Measurements from ENCODE around the gene CLCA2. TPM values are rescaled to one million over a fixed set of nuclear protein-coding genes. Genes with fewer than 3 reads are reported as not detected.

Gene CLCA2
- total RNA-seq, 1 donor from 2014 or later, result 0.85 TPM

Other genes starting within 250 kb of the CLCA2 start
- 24.7 and 49.0 TPM in 2 replicates for gene ODF2L, start 27.8 kb upstream of the CLCA2 start, total RNA-seq
- not detected in 2 replicates for gene CLCA1, start 44.8 kb downstream of the CLCA2 start, total RNA-seq
- gene CLCA4, start 122.9 kb downstream of the CLCA2 start, total RNA-seq, result not detected in 2 replicates